Rectal smooth muscle tissue (tissue), 1 donor: ENCODE data around the gene CLEC9A.
A peak's percentile ranks its signal among the peaks of the same experiment; 100 is the strongest.

ENCODE experiments used
- H3K27ac ChIP-seq: one replicate; pipeline ENCODE4 v1.7.0; 2013; ENCODE audit warnings: low read depth, low read length, inconsistent platforms
- H3K27me3 ChIP-seq: one replicate; pipeline ENCODE4 v1.7.0; 2013; ENCODE audit warnings: low read length; ENCODE audit not compliant: control insufficient read depth, insufficient read depth
- H3K36me3 ChIP-seq: one replicate; pipeline ENCODE4 v1.7.0; 2013; ENCODE audit warnings: low read length; ENCODE audit not compliant: control insufficient read depth, insufficient read depth
- H3K4me1 ChIP-seq: one replicate; pipeline ENCODE4 v1.7.0; 2013; ENCODE audit warnings: low read length; ENCODE audit not compliant: control insufficient read depth, insufficient read depth
- H3K4me3 ChIP-seq: one replicate; pipeline ENCODE4 v1.7.0; 2013; ENCODE audit warnings: low read length
- H3K9ac ChIP-seq: one replicate; pipeline ENCODE4 v1.7.0; 2013; ENCODE audit warnings: low read length

Gene CLEC9A

DNA sequence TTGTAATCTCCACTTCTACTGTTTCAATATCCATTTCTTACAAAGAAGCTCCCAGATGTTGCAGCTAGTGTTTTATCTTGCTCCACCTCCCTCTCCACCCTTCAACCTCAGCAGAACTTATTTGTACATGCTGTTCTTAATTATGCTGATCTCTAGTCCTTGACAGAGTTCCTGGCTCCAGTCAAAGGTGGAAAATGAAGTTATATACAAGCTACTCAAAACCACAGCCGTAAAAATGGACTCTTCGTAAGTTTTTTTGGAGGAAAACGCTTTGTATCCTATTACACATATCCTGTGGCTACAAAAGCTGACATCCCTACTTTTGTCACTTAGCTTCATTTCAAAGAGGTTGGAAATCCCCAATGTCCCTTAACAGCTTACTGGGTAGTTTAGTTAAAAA is 67.0 kb downstream of the CLEC9A start:
- no peaks in the 10 kb centered on the region for H3K36me3 ChIP-seq
- H3K4me3 ChIP-seq = no peak overlapping the region
- peaks cover 6% of the 10 kb centered on the region for H3K4me1 ChIP-seq
- H3K27ac ChIP-seq = no peak overlapping the region
- H3K9ac ChIP-seq = no peak overlapping the region
- no peaks in the 10 kb centered on the region for H3K27me3 ChIP-seq

DNA sequence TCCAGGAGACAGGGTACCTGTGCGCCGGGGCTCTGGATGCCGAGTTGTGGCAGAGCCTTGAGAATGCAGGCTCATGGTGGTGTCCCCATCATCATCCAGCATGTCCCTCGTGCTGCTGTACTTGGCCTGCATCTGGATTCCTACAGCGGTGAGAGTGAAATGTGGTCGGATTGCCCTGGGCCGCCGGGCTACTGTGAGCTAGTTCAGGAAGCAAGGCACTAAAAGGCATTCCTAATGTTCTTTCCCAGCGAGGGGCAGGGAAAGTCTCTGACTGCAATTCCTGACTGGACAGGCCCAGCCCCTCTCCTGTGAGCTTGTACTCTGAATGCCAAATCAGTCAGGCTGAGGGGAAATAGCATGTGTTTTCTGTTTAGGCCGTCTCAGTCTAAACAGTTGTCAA is 68.3 kb downstream of the CLEC9A start, which contains the start of gene CLEC1A:
Gene CLEC1A, minus strand, starts transcription at position 195 of the 400 bp plus-strand sequence. Its CDS starts 63 bp downstream, at position 132.
- no peak within 1 kb of the TSS for H3K4me3 ChIP-seq
- H3K9ac ChIP-seq = no peak within 1 kb of the TSS

GRCh38 chr12:10101042-10101579 is 70.6 kb downstream of the CLEC9A start:
- H3K4me3 ChIP-seq = no peak overlapping the region
- H3K9ac ChIP-seq = no peak overlapping the region
- peak overlapping the region; percentile 38 for H3K27ac ChIP-seq
- peaks cover 6% of the 10 kb centered on the region for H3K4me1 ChIP-seq
- H3K36me3 ChIP-seq = no peaks in the 10 kb centered on the region
- H3K27me3 ChIP-seq = no peaks in the 10 kb centered on the region

More for the DNA sequence above, 68.3 kb downstream of the CLEC9A start, which contains the start of gene CLEC1A:
- Histone ChIP-seq H3K4me1 (peaks cover 6% of the 10 kb centered on the region), H3K27ac (no peak within 1 kb of the TSS), H3K36me3 (no peaks in the 10 kb centered on the region), H3K27me3 (no peaks in the 10 kb centered on the region)

DNA sequence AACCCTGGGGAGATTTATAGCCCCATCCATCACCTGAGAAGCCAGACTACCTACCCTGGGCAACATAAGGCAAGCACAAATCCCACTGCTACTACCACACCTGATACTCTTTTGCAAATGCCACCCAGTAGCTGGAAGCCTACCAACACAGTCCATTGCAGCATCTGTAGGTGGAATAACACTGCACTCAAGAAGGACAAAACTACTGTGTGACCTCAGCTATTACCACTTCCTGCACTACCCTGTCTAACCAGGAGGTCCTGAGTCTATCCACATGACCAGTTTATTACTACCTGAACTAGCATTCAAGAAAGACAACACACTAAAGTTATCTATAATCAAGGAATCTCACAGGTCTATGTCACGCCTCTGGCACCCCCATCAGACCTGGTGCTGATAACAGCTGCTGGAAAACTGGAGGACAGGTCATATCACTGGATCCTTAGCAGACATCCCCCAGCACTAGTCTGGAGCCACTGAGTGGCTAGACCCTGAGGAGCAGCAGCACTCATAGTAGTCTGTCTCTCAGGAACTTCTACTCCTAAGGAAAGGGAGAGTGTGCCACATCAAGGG is 71.3 kb downstream of the CLEC9A start:
- Histone ChIP-seq H3K4me3 (no peak overlapping the region), H3K27me3 (no peaks in the 10 kb centered on the region)

GRCh38 chr12:10102322-10102721 is 71.8 kb downstream of the CLEC9A start:
- H3K27ac ChIP-seq = no peak overlapping the region

More for the DNA sequence above, 71.3 kb downstream of the CLEC9A start:
- Histone ChIP-seq H3K27ac (peak overlapping the region; percentile 33), H3K36me3 (no peaks in the 10 kb centered on the region), H3K4me1 (peaks cover 6% of the 10 kb centered on the region), H3K9ac (no peak overlapping the region)

GRCh38 chr12:10110256-10110844 is 79.9 kb downstream of the CLEC9A start:
- no peaks in the 10 kb centered on the region for H3K36me3 ChIP-seq
- H3K27ac ChIP-seq = no peak overlapping the region
- no peaks in the 10 kb centered on the region for H3K4me1 ChIP-seq
- no peaks in the 10 kb centered on the region for H3K27me3 ChIP-seq
- no peak overlapping the region for H3K9ac ChIP-seq
- no peak overlapping the region for H3K4me3 ChIP-seq

More at GRCh38 chr12:10102322-10102721, 71.8 kb downstream of the CLEC9A start:
- no peak overlapping the region for H3K9ac ChIP-seq
- peaks cover 6% of the 10 kb centered on the region for H3K4me1 ChIP-seq
- no peaks in the 10 kb centered on the region for H3K27me3 ChIP-seq
- H3K4me3 ChIP-seq = no peak overlapping the region
- no peaks in the 10 kb centered on the region for H3K36me3 ChIP-seq

DNA sequence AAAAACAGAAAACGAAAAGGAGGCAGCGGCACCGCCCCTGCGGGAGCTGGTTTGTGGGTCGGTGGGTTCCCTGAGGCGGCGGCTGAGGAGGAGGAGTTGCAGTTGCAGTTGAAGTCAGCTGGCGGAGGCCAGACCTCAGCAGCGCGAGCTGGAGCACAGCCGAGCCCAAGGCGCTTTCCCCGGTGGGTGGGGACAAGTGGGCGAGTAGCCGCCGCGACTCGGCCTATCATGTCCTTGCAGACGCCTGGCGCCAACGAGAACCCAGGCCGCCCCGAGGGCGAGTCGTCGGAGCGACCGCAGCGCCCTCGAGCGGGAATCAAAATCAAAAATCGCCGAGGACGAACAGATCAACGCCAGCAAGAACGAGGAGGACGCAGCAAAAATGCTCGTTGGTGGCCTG is 81.0 kb downstream of the CLEC9A start:
- Histone ChIP-seq H3K4me1 (no peaks in the 10 kb centered on the region), H3K27ac (no peak overlapping the region), H3K27me3 (no peaks in the 10 kb centered on the region), H3K4me3 (no peak overlapping the region), H3K36me3 (no peaks in the 10 kb centered on the region), H3K9ac (no peak overlapping the region)

- Histone ChIP-seq H3K4me1 (no peaks in the 10 kb centered on the region), H3K4me3 (no peak overlapping the region), H3K36me3 (no peaks in the 10 kb centered on the region), H3K9ac (no peak overlapping the region), H3K27me3 (no peaks in the 10 kb centered on the region), H3K27ac (no peak overlapping the region)
Observed at GRCh38 chr12:10113075-10113474, 82.6 kb downstream of the CLEC9A start.

- Histone ChIP-seq H3K9ac (no peak overlapping the region), H3K4me3 (no peak overlapping the region), H3K27ac (no peak overlapping the region), H3K4me1 (no peaks in the 10 kb centered on the region), H3K27me3 (no peaks in the 10 kb centered on the region), H3K36me3 (no peaks in the 10 kb centered on the region)
Observed at GRCh38 chr12:10113920-10114319, 83.4 kb downstream of the CLEC9A start.

DNA sequence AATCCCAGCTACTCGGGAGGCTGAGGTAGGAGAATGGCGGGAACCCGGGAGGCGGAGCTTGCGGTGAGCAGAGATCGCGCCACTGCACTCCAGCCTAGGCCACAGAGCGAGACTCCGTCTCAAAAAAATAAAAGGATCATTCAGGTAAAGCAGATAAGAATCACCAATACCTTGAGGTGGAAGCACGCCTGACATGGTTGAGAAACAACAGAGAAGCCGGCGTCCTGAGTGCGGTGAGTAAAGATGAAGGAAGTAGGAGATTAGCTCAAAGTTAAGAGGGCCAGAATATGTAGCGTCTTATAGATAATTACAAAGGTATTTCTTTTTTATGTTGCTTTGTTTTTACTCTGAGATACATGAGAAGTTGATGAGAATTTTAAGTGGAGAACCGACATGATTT is 84.8 kb downstream of the CLEC9A start:
- H3K4me3 ChIP-seq = no peak overlapping the region
- H3K27ac ChIP-seq = no peak overlapping the region
- H3K27me3 ChIP-seq = no peaks in the 10 kb centered on the region
- H3K9ac ChIP-seq = no peak overlapping the region
- H3K36me3 ChIP-seq = no peaks in the 10 kb centered on the region
- no peaks in the 10 kb centered on the region for H3K4me1 ChIP-seq
